AG09309 (cell line): ENCODE data around the gene TOM1.

ENCODE experiments used
- DNase-seq: peaks from one replicate; pipeline ENCODE4 v3.0.0-alpha.2; 2010; ENCODE audit warnings: low read depth
- H3K4me3 ChIP-seq: 2 replicates; pipeline ENCODE4 v1.5.1; 2011; ENCODE audit warnings: mild to moderate bottlenecking, low read depth, low read length, moderate library complexity; ENCODE audit not compliant: control insufficient read depth
- TF ChIP-seq, protein P1 (sequence below): IDR thresholded peaks from 2 replicates; pipeline ENCODE4 v1.5.1; 2011; ENCODE audit warnings: mild to moderate bottlenecking, low read depth, low read length, inconsistent platforms; ENCODE audit not compliant: insufficient read depth, control insufficient read depth; ENCODE audit errors: missing control alignments

TOM1 gene

DNA sequence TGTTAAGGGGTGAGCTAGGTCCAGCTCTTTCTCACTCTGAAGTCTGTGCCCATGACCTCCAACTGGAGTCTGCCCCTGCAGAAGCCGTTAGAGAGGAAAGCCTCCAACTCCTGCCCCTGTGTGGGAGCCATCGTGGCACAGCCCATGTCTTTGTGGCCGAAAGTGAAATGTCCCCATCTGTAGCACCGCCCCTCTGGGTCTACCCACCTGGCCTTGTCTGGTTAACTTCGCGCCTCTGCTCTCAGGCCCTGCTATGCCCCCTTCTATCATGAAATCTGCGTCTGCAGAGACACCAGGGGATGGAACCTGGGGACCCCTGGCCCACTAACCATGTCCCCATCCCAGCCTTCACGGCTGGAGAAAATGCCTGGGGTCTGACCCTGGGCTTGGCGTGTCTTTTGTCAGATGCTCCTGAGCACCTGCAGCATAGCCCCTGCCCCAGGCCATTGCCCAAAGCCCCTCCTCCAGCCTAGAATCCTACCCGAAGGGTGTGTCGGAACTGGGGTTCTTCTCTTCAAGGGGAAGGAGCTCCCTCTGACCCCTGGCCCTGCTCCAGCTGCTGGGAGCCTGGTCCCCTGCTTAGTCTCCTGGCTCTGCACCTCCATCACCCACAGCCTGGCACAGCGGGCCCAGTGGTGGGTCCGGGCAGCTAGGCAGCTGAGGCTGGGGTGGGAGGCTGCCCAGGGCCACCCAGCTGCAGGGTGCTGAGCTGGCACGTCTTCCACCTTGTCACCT lies 45.4 kb downstream of the TOM1 start:
- H3K4me3 ChIP-seq, result no peak overlapping the region
- TF ChIP-seq, protein P1, sequence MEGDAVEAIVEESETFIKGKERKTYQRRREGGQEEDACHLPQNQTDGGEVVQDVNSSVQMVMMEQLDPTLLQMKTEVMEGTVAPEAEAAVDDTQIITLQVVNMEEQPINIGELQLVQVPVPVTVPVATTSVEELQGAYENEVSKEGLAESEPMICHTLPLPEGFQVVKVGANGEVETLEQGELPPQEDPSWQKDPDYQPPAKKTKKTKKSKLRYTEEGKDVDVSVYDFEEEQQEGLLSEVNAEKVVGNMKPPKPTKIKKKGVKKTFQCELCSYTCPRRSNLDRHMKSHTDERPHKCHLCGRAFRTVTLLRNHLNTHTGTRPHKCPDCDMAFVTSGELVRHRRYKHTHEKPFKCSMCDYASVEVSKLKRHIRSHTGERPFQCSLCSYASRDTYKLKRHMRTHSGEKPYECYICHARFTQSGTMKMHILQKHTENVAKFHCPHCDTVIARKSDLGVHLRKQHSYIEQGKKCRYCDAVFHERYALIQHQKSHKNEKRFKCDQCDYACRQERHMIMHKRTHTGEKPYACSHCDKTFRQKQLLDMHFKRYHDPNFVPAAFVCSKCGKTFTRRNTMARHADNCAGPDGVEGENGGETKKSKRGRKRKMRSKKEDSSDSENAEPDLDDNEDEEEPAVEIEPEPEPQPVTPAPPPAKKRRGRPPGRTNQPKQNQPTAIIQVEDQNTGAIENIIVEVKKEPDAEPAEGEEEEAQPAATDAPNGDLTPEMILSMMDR, result no peak
- DNase-seq, result no peak

DNA sequence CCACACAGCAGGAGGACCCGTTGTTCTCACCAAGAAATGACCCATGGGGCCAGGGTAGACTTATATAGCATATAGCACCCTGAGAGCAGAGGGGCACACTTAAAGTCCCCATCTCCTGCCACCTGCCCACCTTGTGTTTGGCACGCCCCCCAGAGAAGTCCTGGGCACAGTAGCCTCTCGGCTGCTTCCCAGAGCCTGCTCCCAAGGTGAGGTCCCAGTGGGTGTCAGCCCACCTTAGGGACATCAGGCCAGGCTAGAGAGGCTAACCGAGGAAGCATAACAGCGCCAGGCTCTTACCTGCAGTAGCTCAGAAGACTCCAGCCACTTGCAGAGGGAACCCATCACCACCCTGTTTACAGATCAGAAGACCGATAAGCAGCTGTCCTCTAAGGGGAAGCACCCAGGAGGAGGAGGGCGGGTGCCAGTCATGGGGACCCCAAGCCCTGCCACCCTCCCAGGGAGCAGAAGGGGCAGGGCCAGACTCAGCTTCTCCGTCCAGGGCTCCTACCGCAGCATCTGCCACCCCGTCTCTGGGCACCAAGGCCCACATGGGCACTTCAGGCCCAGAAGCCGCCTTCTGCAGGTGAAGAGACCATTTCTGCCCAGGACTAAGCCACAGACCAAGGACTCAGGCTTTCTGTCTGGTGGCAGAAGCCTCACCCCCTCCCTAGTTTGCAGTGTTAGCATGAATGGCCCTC lies 46.3 kb downstream of the TOM1 start:
- DNase-seq, result no peak
- TF ChIP-seq, protein P1, result no peak
- no peak overlapping the region for H3K4me3 ChIP-seq

DNA sequence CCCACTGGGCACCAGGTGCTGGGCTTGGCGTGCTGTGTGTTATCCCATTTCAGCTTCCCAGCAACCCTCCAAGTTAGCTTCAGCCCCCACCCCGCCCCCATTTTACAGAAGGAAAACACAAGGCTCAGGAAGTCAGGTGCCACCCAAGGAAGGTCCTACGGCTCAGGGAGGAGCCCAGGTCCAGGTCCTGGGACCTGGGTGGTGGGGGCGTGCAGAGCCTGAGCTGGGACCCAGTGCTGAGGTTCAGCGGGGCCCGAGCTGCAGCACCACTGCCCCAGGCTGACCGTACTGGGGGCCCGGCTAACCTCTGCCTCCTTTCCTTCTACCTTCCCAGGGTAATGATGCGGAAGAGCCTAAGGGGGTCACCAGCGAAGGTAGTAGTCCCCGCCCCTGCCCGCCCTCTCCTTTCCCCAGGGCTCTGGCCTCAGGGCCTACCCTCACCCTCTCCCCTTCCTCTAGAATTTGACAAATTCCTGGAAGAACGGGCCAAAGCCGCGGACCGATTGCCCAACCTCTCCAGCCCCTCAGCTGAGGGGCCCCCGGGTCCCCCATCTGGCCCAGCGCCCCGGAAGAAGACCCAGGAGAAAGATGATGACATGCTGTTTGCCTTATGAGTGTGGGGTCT lies 47.0 kb downstream of the TOM1 start:
- H3K4me3 ChIP-seq, result no peak overlapping the region
- DNase-seq, result no peak
- TF ChIP-seq, protein P1, result no peak

DNA sequence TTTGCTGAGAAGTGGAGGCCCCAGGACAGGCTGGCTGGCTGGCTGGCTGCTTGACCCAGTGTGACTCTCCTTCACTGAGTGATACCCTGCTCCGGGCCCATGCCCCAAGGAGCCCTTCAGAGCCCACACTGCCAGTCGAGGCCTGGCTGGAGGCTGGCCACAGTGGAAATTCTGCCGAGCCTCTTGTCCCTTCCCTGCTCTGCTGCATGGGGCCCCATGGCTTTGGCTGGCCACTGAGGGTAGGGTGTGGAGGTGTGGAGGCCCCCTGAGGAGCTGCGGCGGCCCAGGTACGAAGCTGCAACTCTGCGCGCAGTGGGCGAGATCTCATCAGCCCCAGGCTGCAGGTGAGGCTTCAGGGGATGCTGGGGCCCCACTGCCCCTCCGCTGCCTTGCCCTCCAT lies 47.8 kb downstream of the TOM1 start:
- TF ChIP-seq, protein P1, result no peak
- H3K4me3 ChIP-seq, result no peak overlapping the region

DNA sequence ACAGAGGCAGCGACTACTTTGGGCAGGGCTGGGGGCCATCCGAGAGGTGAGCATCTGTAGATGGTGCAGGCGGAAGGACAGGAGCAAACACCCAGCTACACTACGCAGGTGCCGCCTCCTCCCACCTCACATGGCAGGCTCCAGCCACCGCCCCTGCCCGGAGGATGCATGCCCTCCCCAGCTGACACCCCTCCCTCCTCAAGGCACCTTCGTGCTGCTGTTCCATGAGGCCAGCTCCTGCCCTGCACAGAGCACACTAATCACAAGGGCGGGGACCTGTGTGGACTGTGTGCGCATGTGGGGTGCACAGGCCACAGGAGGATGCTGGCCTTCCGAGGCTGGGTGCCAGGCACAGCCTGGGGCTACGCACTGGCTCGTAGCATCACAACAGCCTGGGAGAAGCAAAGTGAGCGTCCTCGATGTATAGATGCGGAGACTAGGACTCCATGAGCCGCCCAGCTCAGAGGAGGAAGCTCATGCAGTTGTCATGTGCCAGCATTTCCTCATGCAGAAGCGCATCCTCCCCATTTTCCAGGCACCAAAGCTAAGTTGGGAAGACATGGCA lies 48.4 kb downstream of the TOM1 start:
- TF ChIP-seq, protein P1, result no peak
- H3K4me3 ChIP-seq, result no peak overlapping the region
- no peak for DNase-seq

More for the DNA sequence above, 47.8 kb downstream of the TOM1 start:
- no peak for DNase-seq

DNA sequence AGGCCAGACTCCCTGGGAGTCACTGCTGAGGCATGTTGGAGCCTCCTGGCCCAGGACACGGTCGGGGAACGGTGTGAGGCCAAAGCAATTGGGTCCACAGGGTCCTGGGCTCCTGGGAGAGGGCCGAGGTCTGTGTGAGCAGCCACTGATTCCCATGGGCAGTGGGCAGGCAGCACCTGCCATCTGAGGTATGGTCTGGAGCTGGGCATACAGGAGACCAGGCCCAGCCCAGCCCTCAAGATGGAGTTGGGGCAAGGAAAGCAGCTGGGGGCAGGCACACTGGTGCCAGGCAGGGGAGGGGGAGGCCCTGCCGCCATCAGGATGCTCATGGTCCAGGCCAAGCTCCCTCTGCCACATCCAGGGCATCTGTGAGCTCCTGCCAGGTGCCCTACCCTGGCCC lies 49.0 kb downstream of the TOM1 start:
- TF ChIP-seq, protein P1, result no peak
- no peak overlapping the region for H3K4me3 ChIP-seq
- DNase-seq, result no peak
